Measurements from ENCODE around the gene DCC.

The DCC gene

DNA sequence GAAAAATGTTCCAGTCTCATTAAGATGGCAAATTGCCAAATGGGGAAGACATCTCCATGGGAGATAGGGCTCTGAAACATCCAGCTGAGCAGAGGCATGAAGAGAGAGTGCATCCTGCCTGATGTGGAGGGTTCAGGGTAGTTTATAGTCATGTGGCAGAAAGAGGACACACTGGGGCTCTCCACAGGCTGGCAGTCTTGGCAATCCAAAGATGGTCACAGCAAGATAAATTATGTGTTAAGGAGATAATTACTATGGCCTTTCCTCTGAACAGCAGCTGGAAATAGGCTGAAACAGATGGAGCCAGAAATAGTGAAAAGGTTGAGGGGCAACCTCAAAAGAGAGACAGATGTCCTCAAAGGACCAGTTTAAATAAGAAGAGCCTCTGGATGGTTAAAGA lies 97.2 kb downstream of the DCC start:
- H3K9ac ChIP-seq (ENCODE audit: low read depth in 1 of 2, low read length in 2 of 2) = no peak overlapping the region
- H3K36me3 ChIP-seq (ENCODE audit: control insufficient read depth in 2 of 2, insufficient read depth in 2 of 2, low read length in 2 of 2) = no peaks in the 10 kb centered on the region
- H3K27ac ChIP-seq (ENCODE audit: low read depth in 2 of 2, low read length in 2 of 2) = no peak overlapping the region
- no peak overlapping the region for H3K4me3 ChIP-seq (ENCODE audit: low read length in 2 of 2)
- no peaks in the 10 kb centered on the region for H3K4me1 ChIP-seq (ENCODE audit: control insufficient read depth in 2 of 2, insufficient read depth in 2 of 2, low read length in 2 of 2)
- no peaks in the 10 kb centered on the region for H3K9me3 ChIP-seq (ENCODE audit: control insufficient read depth in 2 of 2, low read length in 2 of 2)
- H3K27me3 ChIP-seq (ENCODE audit: control insufficient read depth in 2 of 2, insufficient read depth in 2 of 2, low read length in 2 of 2) = no peaks in the 10 kb centered on the region

DNA sequence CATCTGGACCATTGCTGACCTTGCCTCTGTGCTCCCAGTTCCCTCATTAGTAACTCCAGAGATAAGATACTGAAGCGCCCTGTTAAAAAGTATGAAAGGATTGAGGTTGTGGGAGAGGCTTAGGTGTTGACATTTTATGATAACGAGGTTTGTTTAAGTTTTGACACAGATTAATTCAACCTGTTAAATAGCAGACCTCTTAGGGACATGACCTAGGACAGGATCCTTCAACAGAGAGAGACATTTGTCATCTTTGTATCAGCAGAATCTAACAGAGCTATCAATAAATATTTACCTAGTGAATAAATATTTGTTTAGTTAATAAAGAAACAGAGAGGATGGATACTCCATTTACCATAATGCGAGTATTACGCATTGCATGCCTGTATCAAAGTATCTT lies 99.5 kb downstream of the DCC start:
- Histone ChIP-seq H3K9ac (ENCODE audit: low read depth in 1 of 2, low read length in 2 of 2) (no peak overlapping the region), H3K9me3 (ENCODE audit: control insufficient read depth in 2 of 2, low read length in 2 of 2) (no peaks in the 10 kb centered on the region), H3K36me3 (ENCODE audit: control insufficient read depth in 2 of 2, insufficient read depth in 2 of 2, low read length in 2 of 2) (no peaks in the 10 kb centered on the region), H3K4me1 (ENCODE audit: control insufficient read depth in 2 of 2, insufficient read depth in 2 of 2, low read length in 2 of 2) (no peaks in the 10 kb centered on the region), H3K27ac (ENCODE audit: low read depth in 2 of 2, low read length in 2 of 2) (no peak overlapping the region), H3K27me3 (ENCODE audit: control insufficient read depth in 2 of 2, insufficient read depth in 2 of 2, low read length in 2 of 2) (no peaks in the 10 kb centered on the region), H3K4me3 (ENCODE audit: low read length in 2 of 2) (no peak overlapping the region)

GRCh38 chr18:52441794-52442193 lies 101.8 kb downstream of the DCC start:
- no peak overlapping the region for H3K4me3 ChIP-seq (ENCODE audit: low read length in 2 of 2)

DNA sequence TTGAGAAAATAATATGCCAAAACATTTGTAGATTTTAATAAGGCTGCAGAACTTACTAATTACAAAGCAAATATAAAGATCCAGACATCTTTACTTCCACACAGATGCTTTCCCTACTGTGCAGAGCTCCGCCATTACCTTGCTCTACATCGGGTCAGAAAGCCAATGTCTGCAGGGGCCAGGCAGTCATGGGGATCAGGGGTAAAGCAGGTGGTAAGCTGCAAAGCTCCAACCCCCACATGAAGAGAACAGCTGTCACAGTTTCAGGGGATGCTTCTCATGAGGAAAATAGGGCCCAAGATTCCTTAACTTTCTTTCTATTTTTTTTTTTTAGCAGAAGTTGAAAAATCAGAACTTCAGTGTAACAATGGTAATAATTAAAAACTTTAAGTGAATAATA lies 102.7 kb downstream of the DCC start:
- Histone ChIP-seq H3K27ac (ENCODE audit: low read depth in 2 of 2, low read length in 2 of 2) (no peak overlapping the region), H3K9me3 (ENCODE audit: control insufficient read depth in 2 of 2, low read length in 2 of 2) (no peaks in the 10 kb centered on the region), H3K4me3 (ENCODE audit: low read length in 2 of 2) (no peak overlapping the region), H3K27me3 (ENCODE audit: control insufficient read depth in 2 of 2, insufficient read depth in 2 of 2, low read length in 2 of 2) (no peaks in the 10 kb centered on the region), H3K36me3 (ENCODE audit: control insufficient read depth in 2 of 2, insufficient read depth in 2 of 2, low read length in 2 of 2) (no peaks in the 10 kb centered on the region), H3K4me1 (ENCODE audit: control insufficient read depth in 2 of 2, insufficient read depth in 2 of 2, low read length in 2 of 2) (no peaks in the 10 kb centered on the region), H3K9ac (ENCODE audit: low read depth in 1 of 2, low read length in 2 of 2) (no peak overlapping the region)

More at GRCh38 chr18:52441794-52442193, 101.8 kb downstream of the DCC start:
- Histone ChIP-seq H3K9me3 (ENCODE audit: control insufficient read depth in 2 of 2, low read length in 2 of 2) (no peaks in the 10 kb centered on the region), H3K36me3 (ENCODE audit: control insufficient read depth in 2 of 2, insufficient read depth in 2 of 2, low read length in 2 of 2) (no peaks in the 10 kb centered on the region), H3K9ac (ENCODE audit: low read depth in 1 of 2, low read length in 2 of 2) (no peak overlapping the region), H3K27me3 (ENCODE audit: control insufficient read depth in 2 of 2, insufficient read depth in 2 of 2, low read length in 2 of 2) (no peaks in the 10 kb centered on the region), H3K27ac (ENCODE audit: low read depth in 2 of 2, low read length in 2 of 2) (no peak overlapping the region), H3K4me1 (ENCODE audit: control insufficient read depth in 2 of 2, insufficient read depth in 2 of 2, low read length in 2 of 2) (no peaks in the 10 kb centered on the region)

- no peaks in the 10 kb centered on the region for H3K36me3 ChIP-seq (ENCODE audit: control insufficient read depth in 2 of 2, insufficient read depth in 2 of 2, low read length in 2 of 2)
- H3K9me3 ChIP-seq (ENCODE audit: control insufficient read depth in 2 of 2, low read length in 2 of 2) = no peaks in the 10 kb centered on the region
- no peak overlapping the region for H3K27ac ChIP-seq (ENCODE audit: low read depth in 2 of 2, low read length in 2 of 2)
- no peak overlapping the region for H3K9ac ChIP-seq (ENCODE audit: low read depth in 1 of 2, low read length in 2 of 2)
- no peak overlapping the region for H3K4me3 ChIP-seq (ENCODE audit: low read length in 2 of 2)
- no peaks in the 10 kb centered on the region for H3K27me3 ChIP-seq (ENCODE audit: control insufficient read depth in 2 of 2, insufficient read depth in 2 of 2, low read length in 2 of 2)
- H3K4me1 ChIP-seq (ENCODE audit: control insufficient read depth in 2 of 2, insufficient read depth in 2 of 2, low read length in 2 of 2) = no peaks in the 10 kb centered on the region
These were observed 111.3 kb downstream of the DCC start for GRCh38 chr18:52451256-52451655.

GRCh38 chr18:52451851-52452250 lies 111.9 kb downstream of the DCC start:
- Histone ChIP-seq H3K4me3 (ENCODE audit: low read length in 2 of 2) (no peak overlapping the region), H3K27ac (ENCODE audit: low read depth in 2 of 2, low read length in 2 of 2) (no peak overlapping the region), H3K36me3 (ENCODE audit: control insufficient read depth in 2 of 2, insufficient read depth in 2 of 2, low read length in 2 of 2) (no peaks in the 10 kb centered on the region), H3K9ac (ENCODE audit: low read depth in 1 of 2, low read length in 2 of 2) (no peak overlapping the region), H3K27me3 (ENCODE audit: control insufficient read depth in 2 of 2, insufficient read depth in 2 of 2, low read length in 2 of 2) (no peaks in the 10 kb centered on the region), H3K9me3 (ENCODE audit: control insufficient read depth in 2 of 2, low read length in 2 of 2) (no peaks in the 10 kb centered on the region), H3K4me1 (ENCODE audit: control insufficient read depth in 2 of 2, insufficient read depth in 2 of 2, low read length in 2 of 2) (no peaks in the 10 kb centered on the region)

- Histone ChIP-seq H3K4me3 (ENCODE audit: low read length in 2 of 2) (no peak overlapping the region), H3K4me1 (ENCODE audit: control insufficient read depth in 2 of 2, insufficient read depth in 2 of 2, low read length in 2 of 2) (no peaks in the 10 kb centered on the region), H3K9me3 (ENCODE audit: control insufficient read depth in 2 of 2, low read length in 2 of 2) (no peaks in the 10 kb centered on the region), H3K27me3 (ENCODE audit: control insufficient read depth in 2 of 2, insufficient read depth in 2 of 2, low read length in 2 of 2) (no peaks in the 10 kb centered on the region), H3K27ac (ENCODE audit: low read depth in 2 of 2, low read length in 2 of 2) (no peak overlapping the region), H3K9ac (ENCODE audit: low read depth in 1 of 2, low read length in 2 of 2) (no peak overlapping the region), H3K36me3 (ENCODE audit: control insufficient read depth in 2 of 2, insufficient read depth in 2 of 2, low read length in 2 of 2) (no peaks in the 10 kb centered on the region)
These were observed 112.4 kb downstream of the DCC start for GRCh38 chr18:52452427-52452826.

DNA sequence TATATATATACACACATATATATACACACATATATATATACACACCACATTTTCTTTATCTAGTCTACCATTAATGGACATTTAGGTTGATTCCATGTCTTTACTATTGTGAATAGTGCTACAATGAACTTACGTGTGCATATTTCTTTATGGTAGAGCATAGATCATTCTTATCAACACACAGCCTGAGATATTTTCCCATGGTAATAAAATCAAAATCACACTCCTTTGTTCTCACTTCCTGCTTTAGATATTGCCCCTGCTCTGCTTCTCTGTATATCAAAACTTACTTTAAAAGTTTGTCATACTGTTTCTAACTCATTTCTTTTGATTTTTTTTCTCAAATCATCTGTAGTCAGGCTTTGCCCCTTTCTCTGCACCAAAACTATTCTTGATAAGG lies 119.9 kb downstream of the DCC start:
- H3K4me1 ChIP-seq (ENCODE audit: control insufficient read depth in 2 of 2, insufficient read depth in 2 of 2, low read length in 2 of 2) = no peaks in the 10 kb centered on the region
- no peak overlapping the region for H3K9ac ChIP-seq (ENCODE audit: low read depth in 1 of 2, low read length in 2 of 2)

DNA sequence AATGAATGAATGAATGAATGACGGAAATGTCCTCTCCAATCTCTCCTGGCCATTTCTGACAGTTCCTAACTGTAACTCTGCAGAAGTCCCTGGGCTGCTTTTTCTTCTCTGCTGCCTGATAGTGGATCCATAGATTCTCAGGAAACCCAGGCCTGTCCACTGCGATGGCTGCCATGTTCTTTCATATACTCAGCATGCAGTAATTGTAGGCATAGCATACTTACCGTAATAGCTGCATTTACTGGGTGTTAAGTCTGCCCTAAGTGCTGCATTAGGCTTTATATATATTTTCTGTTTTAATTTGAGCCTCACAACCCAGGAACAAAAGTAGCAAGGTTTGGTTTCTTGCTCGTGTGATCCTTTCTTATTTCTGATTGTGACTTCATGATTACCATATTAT lies 122.9 kb downstream of the DCC start:
- Histone ChIP-seq H3K4me3 (ENCODE audit: low read length in 2 of 2) (no peak overlapping the region), H3K9me3 (ENCODE audit: control insufficient read depth in 2 of 2, low read length in 2 of 2) (no peaks in the 10 kb centered on the region), H3K4me1 (ENCODE audit: control insufficient read depth in 2 of 2, insufficient read depth in 2 of 2, low read length in 2 of 2) (no peaks in the 10 kb centered on the region), H3K9ac (ENCODE audit: low read depth in 1 of 2, low read length in 2 of 2) (no peak overlapping the region), H3K36me3 (ENCODE audit: control insufficient read depth in 2 of 2, insufficient read depth in 2 of 2, low read length in 2 of 2) (no peaks in the 10 kb centered on the region), H3K27me3 (ENCODE audit: control insufficient read depth in 2 of 2, insufficient read depth in 2 of 2, low read length in 2 of 2) (no peaks in the 10 kb centered on the region), H3K27ac (ENCODE audit: low read depth in 2 of 2, low read length in 2 of 2) (no peak overlapping the region)

More for the DNA sequence above, 119.9 kb downstream of the DCC start:
- H3K9me3 ChIP-seq (ENCODE audit: control insufficient read depth in 2 of 2, low read length in 2 of 2) = no peaks in the 10 kb centered on the region
- H3K36me3 ChIP-seq (ENCODE audit: control insufficient read depth in 2 of 2, insufficient read depth in 2 of 2, low read length in 2 of 2) = no peaks in the 10 kb centered on the region
- H3K4me3 ChIP-seq (ENCODE audit: low read length in 2 of 2) = no peak overlapping the region
- H3K27me3 ChIP-seq (ENCODE audit: control insufficient read depth in 2 of 2, insufficient read depth in 2 of 2, low read length in 2 of 2) = no peaks in the 10 kb centered on the region
- no peak overlapping the region for H3K27ac ChIP-seq (ENCODE audit: low read depth in 2 of 2, low read length in 2 of 2)

- Histone ChIP-seq H3K4me3 (ENCODE audit: low read length in 2 of 2) (no peak overlapping the region), H3K9me3 (ENCODE audit: control insufficient read depth in 2 of 2, low read length in 2 of 2) (no peaks in the 10 kb centered on the region), H3K9ac (ENCODE audit: low read depth in 1 of 2, low read length in 2 of 2) (no peak overlapping the region), H3K36me3 (ENCODE audit: control insufficient read depth in 2 of 2, insufficient read depth in 2 of 2, low read length in 2 of 2) (no peaks in the 10 kb centered on the region), H3K27me3 (ENCODE audit: control insufficient read depth in 2 of 2, insufficient read depth in 2 of 2, low read length in 2 of 2) (no peaks in the 10 kb centered on the region), H3K27ac (ENCODE audit: low read depth in 2 of 2, low read length in 2 of 2) (no peak overlapping the region), H3K4me1 (ENCODE audit: control insufficient read depth in 2 of 2, insufficient read depth in 2 of 2, low read length in 2 of 2) (no peaks in the 10 kb centered on the region)
These were observed 125.4 kb downstream of the DCC start for GRCh38 chr18:52465391-52465790.

DNA sequence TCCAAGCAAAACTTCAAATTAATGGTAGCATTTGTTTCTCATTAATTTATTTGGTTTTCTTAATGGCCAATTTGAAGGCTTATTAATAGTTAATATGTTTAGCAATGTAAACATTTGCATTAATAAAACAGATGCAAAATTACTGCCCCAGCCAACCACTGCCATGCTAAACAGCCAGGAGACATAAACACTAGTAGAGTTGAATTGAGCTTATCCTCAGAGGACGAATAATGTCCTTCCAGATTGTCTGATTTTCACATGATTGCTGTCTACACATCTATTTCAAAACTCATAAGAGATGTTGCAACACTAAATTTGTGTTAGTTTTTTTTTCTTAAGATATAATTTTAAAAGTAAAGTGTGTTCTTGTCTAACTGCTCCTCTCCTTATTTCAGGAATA lies 128.5 kb downstream of the DCC start:
- Histone ChIP-seq H3K9me3 (ENCODE audit: control insufficient read depth in 2 of 2, low read length in 2 of 2) (no peaks in the 10 kb centered on the region), H3K27me3 (ENCODE audit: control insufficient read depth in 2 of 2, insufficient read depth in 2 of 2, low read length in 2 of 2) (no peaks in the 10 kb centered on the region), H3K4me3 (ENCODE audit: low read length in 2 of 2) (no peak overlapping the region), H3K27ac (ENCODE audit: low read depth in 2 of 2, low read length in 2 of 2) (no peak overlapping the region), H3K4me1 (ENCODE audit: control insufficient read depth in 2 of 2, insufficient read depth in 2 of 2, low read length in 2 of 2) (no peaks in the 10 kb centered on the region), H3K9ac (ENCODE audit: low read depth in 1 of 2, low read length in 2 of 2) (no peak overlapping the region), H3K36me3 (ENCODE audit: control insufficient read depth in 2 of 2, insufficient read depth in 2 of 2, low read length in 2 of 2) (no peaks in the 10 kb centered on the region)
